H1 (cell line): ENCODE results near the gene HES7. TPM values are rescaled to one million over a fixed set of nuclear protein-coding genes. Genes with fewer than 3 reads are reported as not detected.

Experiments
- CEBPB ChIP-seq: IDR thresholded peaks from 2 replicates; pipeline ENCODE4 v1.6.1; 2012; ENCODE audit warnings: low read depth, low read length
- CHD7 ChIP-seq: fragments of 300-600 bp; sonication (generic); IDR thresholded peaks from 2 replicates; pipeline ENCODE4 v1.7.1; 2012; ENCODE audit warnings: low read length, moderate library complexity, mild to moderate bottlenecking, inconsistent platforms; ENCODE audit not compliant: insufficient replicate concordance
- EP300 ChIP-seq, 2 experiments: IDR thresholded peaks; 1 replicate in 1 of 2; 2 replicates in 1 of 2; pipeline ENCODE4 v1.6.1; 2011 to 2012; ENCODE audit warnings: low read depth in 2 of 2, low read length in 2 of 2, mild to moderate bottlenecking in 2 of 2, borderline replicate concordance in 1 of 2, inconsistent platforms in 1 of 2, moderate library complexity in 1 of 2
- JUND ChIP-seq: IDR thresholded peaks from 2 replicates; pipeline ENCODE4 v1.6.1; 2011; ENCODE audit warnings: mild to moderate bottlenecking, improper control_type of control experiment, low read length
- RFX5 ChIP-seq: IDR thresholded peaks from 2 replicates; pipeline ENCODE4 v1.6.1; 2011; ENCODE audit warnings: low read depth, low read length, improper control_type of control experiment, borderline replicate concordance
- SIN3A ChIP-seq, 2 experiments: IDR thresholded peaks in 1 of 2; conservative IDR thresholded peaks in 1 of 2; 2 replicates each; pipeline ENCODE4 v1.6.1; 2011 to 2012; ENCODE audit warnings: low read length in 2 of 2, improper control_type of control experiment in 1 of 2, low read depth in 1 of 2, mild to moderate bottlenecking in 1 of 2
- SP1 ChIP-seq: IDR thresholded peaks from 2 replicates; pipeline ENCODE4 v1.6.1; 2011; ENCODE audit warnings: low read depth, low read length
- SP2 ChIP-seq: IDR thresholded peaks from 2 replicates; pipeline ENCODE4 v1.6.1; 2012; ENCODE audit warnings: mild to moderate bottlenecking, low read length, inconsistent platforms
- TAF7 ChIP-seq: optimal IDR thresholded peaks from 2 replicates; pipeline ENCODE3; 2011; ENCODE audit warnings: low read depth, mild to moderate bottlenecking, inconsistent platforms, low read length, moderate library complexity, borderline replicate concordance
- polyA plus RNA-seq, 7 experiments: library from polyadenylated mRNA; depleted of rRNA in 3 of 7; stranded (reverse) in 5 of 7; unstranded in 2 of 7; fragments of >200 nt in 5 of 7; fragments of 200-250 nt in 2 of 7; gene quantifications; 1 replicate in 5 of 7; 2 replicates in 1 of 7; 4 replicates in 1 of 7; pipeline versions ENCODE4 v1.2.1 to v1.2.3, GENCODE V29; 2011 to 2013; ENCODE audit warnings: missing spikeins in 2 of 7, mixed read lengths in 2 of 7
- total RNA-seq: library from RNA; stranded (reverse); fragmentation: NEBNext Ultra II Directional; extraction: Animal tissue kit (Norgen Biotek cat#: 25700); gene quantifications from 2 replicates; pipeline ENCODE4 v1.2.1, GENCODE V29; 2021

The HES7 gene
- total and polyA plus RNA-seq, 2 of the 8 experiments (the other 6 are each of a cell fraction or from before 2014, with no cell fraction given) = 0.20 to 0.32 TPM

DNA sequence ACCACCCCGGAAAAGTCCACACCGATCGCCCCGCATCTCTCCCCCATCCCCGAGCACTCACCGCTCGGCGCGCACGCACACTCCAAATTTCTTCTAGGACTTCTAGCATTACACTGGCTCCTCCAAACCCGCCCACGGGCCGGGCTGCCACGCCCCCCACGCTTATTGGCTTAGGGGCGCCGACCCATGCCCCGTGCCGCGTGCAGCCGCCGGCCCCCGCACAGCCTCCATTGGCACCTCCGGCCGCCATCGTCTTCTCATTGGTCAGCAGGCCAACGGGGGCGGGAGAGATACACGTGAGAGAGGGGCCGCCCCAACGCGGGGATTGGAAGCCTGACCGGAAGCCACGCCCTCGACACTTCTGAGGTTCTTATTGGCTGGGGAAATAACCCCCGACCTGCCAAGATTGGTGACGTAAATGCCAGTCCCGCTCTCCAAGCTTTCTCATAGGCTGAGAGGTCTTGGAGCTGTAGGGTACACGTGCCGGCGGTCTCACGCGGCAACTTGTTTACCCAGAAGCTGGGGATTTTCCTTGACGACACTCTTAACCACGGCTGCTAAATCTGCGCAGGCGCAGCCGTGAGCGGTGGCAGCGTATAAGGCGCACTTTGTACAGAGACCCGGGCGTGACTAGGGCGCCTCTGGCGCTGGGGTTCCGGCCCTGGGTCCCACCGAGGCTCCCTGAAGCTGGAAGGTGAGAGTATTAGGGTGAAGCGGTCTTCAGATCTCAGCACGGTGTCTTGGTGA, 32.5 kb upstream of the HES7 start (continued):
- TF ChIP-seq CHD7 (no peak), RFX5 (no peak; the same call in 1 of the 2 replicates), SP1 (peak; percentile 98), CEBPB (no peak), SP2 (peak; percentile 65), EP300 (IDR thresholded peaks at IDR 0.05; ENCODE audit: borderline replicate concordance in 1 of 2, low read depth in 2 of 2, low read length in 2 of 2) (peak in 1 of 2 experiments; percentile 63; a peak in 1 of 3 replicates), TAF7 (peak; percentile 71), JUND (peak; percentile 63; the same call in 1 of the 2 replicates), SIN3A (conservative IDR thresholded peaks at IDR 0.05 in 1 of 2, IDR thresholded peaks at IDR 0.05 in 1 of 2; ENCODE audit: low read depth in 1 of 2, low read length in 2 of 2) (peak; percentile 34 to 55; a peak in 2 of 4 replicates)
